Esophagus muscularis mucosa (tissue), 4 donors: ENCODE results near the gene LAGE3. TPM values are rescaled to one million over a fixed set of nuclear protein-coding genes. Genes with fewer than 3 reads are reported as not detected.

ENCODE experiments used
- DNase-seq: peaks from one replicate; pipeline ENCODE4 v3.0.0-alpha.2; 2017; ENCODE audit errors: extremely low spot score
- H3K27ac ChIP-seq, 4 donors: fragments of 200-600 bp; sonication (generic); replicated peaks in 1 of 4; 1 replicate in 3 of 4; 2 replicates in 1 of 4; pipeline ENCODE4 v1.5.1; 2016 to 2019; ENCODE audit warnings: mild to moderate bottlenecking in 1 of 4
- H3K27me3 ChIP-seq, 4 donors: fragments of 200-600 bp; sonication (generic); one replicate each; pipeline versions ENCODE4 v1.5.1 to v1.6.0; 2016 to 2019
- H3K36me3 ChIP-seq, 4 donors: fragments of 200-600 bp; sonication (generic); one replicate each; pipeline ENCODE4 v1.5.1; 2016 to 2019
- H3K4me1 ChIP-seq, 4 donors: fragments of 200-600 bp; sonication (generic); one replicate each; pipeline ENCODE4 v1.5.1; 2016 to 2019
- H3K4me3 ChIP-seq, 4 donors: fragments of 200-600 bp; sonication (generic); 1 replicate in 2 of 4; 2 replicates in 2 of 4; pipeline ENCODE4 v1.5.1; 2016 to 2019; ENCODE audit warnings: mild to moderate bottlenecking in 4 of 4, moderate library complexity in 1 of 4
- H3K9me3 ChIP-seq, 4 donors: fragments of 200-600 bp; sonication (generic); 1 replicate in 3 of 4; 2 replicates in 1 of 4; pipeline ENCODE4 v1.5.1; 2016 to 2019
- CTCF ChIP-seq, 3 experiments: fragments of 200-600 bp in 2 of 3; fragments of 450-650 bp in 1 of 3; sonication (generic) in 2 of 3; IDR thresholded peaks; one replicate each; pipeline ENCODE4 v1.5.1; 2017 to 2019; ENCODE audit warnings: antibody characterized with exemption in 3 of 3, mild to moderate bottlenecking in 2 of 3, moderate library complexity in 1 of 3
- EP300 ChIP-seq: sonication (generic); formaldehyde crosslinking; IDR thresholded peaks from one replicate; pipeline ENCODE4 v1.6.1; 2017; ENCODE audit warnings: antibody characterized with exemption
- POLR2A ChIP-seq: fragments of 450-650 bp; IDR thresholded peaks from one replicate; pipeline ENCODE4 v1.6.1; 2017; ENCODE audit warnings: antibody characterized with exemption, moderate library complexity, mild to moderate bottlenecking, low read depth
- POLR2AphosphoS5 ChIP-seq, 2 donors: sonication (generic); formaldehyde crosslinking; IDR thresholded peaks; one replicate each; pipeline ENCODE4 v1.6.1; 2017; ENCODE audit warnings: antibody characterized with exemption in 2 of 2
- WGBS: methylation state at CpG from one replicate; pipeline ENCODE4 v1.1.5; 2018; 5-methylcytosine and 5-hydroxymethylcytosine counted together
- intact Hi-C: fragments of 100-400 bp; cut with DNase I; formaldehyde crosslinking; loops from one replicate; pipeline ENCODE4 v1.15.1; 2023
- total RNA-seq, 4 donors: library from RNA; depleted of rRNA; stranded (reverse); fragments of >200 nt; gene quantifications; one replicate each; pipeline versions ENCODE4 v1.1.0 to v1.2.1, GENCODE V29; 2016

The LAGE3 gene
- total RNA-seq, 4 donors from 2014 or later, result 14.1 to 21.7 (median 16.9) TPM

GRCh38 chrX:154472685-154473632 is 6.1 kb downstream of the LAGE3 start:
- intact Hi-C loops, result no loop called here
- Histone ChIP-seq H3K36me3 (peaks cover 0 to 45% (median 25%) of the 10 kb centered on the region in 4 donors), H3K4me3 (no peak overlapping the region), H3K27ac (no peak overlapping the region), H3K27me3 (no peaks in the 10 kb centered on the region), H3K4me1 (peaks cover 0 to 3% (median 2%) of the 10 kb centered on the region in 4 donors), H3K9me3 (no peaks in the 10 kb centered on the region)
- no peak for TF ChIP-seq POLR2A
- TF ChIP-seq EP300, result no peak
- TF ChIP-seq CTCF (IDR thresholded peaks at IDR 0.05), result no peak
- no peak for TF ChIP-seq POLR2AphosphoS5 (IDR thresholded peaks at IDR 0.05)
- WGBS, result 80% methylated on average over 20 of the region's 28 CpGs
- DNase-seq, result no peak

- no peak for DNase-seq
- 82% methylated on average over 22 of the region's 23 CpGs for WGBS
- Histone ChIP-seq H3K4me1 (no peaks in the 10 kb centered on the region), H3K9me3 (no peaks in the 10 kb centered on the region), H3K27me3 (no peaks in the 10 kb centered on the region), H3K36me3 (peaks cover 0 to 54% (median 32%) of the 10 kb centered on the region in 4 donors), H3K27ac (no peak overlapping the region), H3K4me3 (no peak overlapping the region)
- intact Hi-C loops, result no loop called here
- TF ChIP-seq POLR2AphosphoS5 (IDR thresholded peaks at IDR 0.05) (no peak), EP300 (no peak), CTCF (IDR thresholded peaks at IDR 0.05) (no peak), POLR2A (no peak)
These were observed 7.0 kb downstream of the LAGE3 start for GRCh38 chrX:154471839-154472684.

- no peaks in the 10 kb centered on the region for H3K9me3 ChIP-seq
- no peaks in the 10 kb centered on the region for H3K27me3 ChIP-seq
- TF ChIP-seq POLR2AphosphoS5 (IDR thresholded peaks at IDR 0.05) (no peak), CTCF (IDR thresholded peaks at IDR 0.05) (no peak), EP300 (no peak), POLR2A (no peak)
- DNase-seq, result no peak
- peaks cover 0 to 64% (median 41%) of the 10 kb centered on the region in 4 donors for H3K36me3 ChIP-seq
- no peaks in the 10 kb centered on the region for H3K4me1 ChIP-seq
- WGBS, result 85% methylated on average over 14 of the region's 23 CpGs
- no peak overlapping the region for H3K27ac ChIP-seq
- intact Hi-C loops, result no loop called here
- H3K4me3 ChIP-seq, result no peak overlapping the region
These were observed 8.0 kb downstream of the LAGE3 start for GRCh38 chrX:154470914-154471568.

GRCh38 chrX:154470434-154470833 is 8.6 kb downstream of the LAGE3 start:
- Histone ChIP-seq H3K27ac (no peak overlapping the region), H3K27me3 (no peaks in the 10 kb centered on the region), H3K4me3 (no peak overlapping the region), H3K9me3 (no peaks in the 10 kb centered on the region), H3K36me3 (peaks cover 0 to 70% (median 47%) of the 10 kb centered on the region in 4 donors), H3K4me1 (no peaks in the 10 kb centered on the region)
- intact Hi-C loops, result no loop called here
- WGBS, result 89% methylated on average over 14 of the region's 14 CpGs
- TF ChIP-seq POLR2A, result no peak
- TF ChIP-seq CTCF (IDR thresholded peaks at IDR 0.05), result no peak
- TF ChIP-seq EP300, result no peak
- TF ChIP-seq POLR2AphosphoS5 (IDR thresholded peaks at IDR 0.05), result no peak
- DNase-seq, result no peak
